Pulmonary artery endothelial cell (primary cell): ENCODE data around the gene CALML4. TPM values are rescaled to one million over a fixed set of nuclear protein-coding genes. Genes with fewer than 3 reads are reported as not detected.

Source experiments
- DNase-seq: peaks from one replicate; pipeline ENCODE4 v3.0.0-alpha.2; 2011; ENCODE audit warnings: low read depth, low spot score
- total RNA-seq: library from RNA; depleted of rRNA; stranded (reverse); fragments of >200 nt; gene quantifications from 2 replicates; pipeline ENCODE4 v1.2.3, GENCODE V29; 2014

The CALML4 gene
- total RNA-seq, 1 donor from 2014 or later = 3.0 TPM

DNA sequence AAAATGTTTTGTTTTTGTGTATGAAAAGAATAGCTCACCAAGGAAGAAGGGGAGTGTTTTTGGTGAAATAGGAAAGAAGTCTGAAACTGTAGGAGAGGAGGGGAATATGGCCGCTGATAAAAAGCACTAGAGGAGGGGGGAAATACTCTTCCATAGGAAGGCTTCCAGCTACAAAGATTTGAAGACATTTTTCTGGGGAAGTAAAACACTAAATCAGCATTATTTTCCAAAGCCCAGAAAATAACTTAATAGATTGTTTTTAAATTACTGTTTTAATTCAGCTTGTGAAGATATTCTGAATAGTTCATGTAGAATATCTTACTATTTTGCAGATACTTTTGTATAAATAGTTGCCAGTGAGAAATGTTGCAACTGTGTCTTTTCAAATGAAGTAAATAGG is 54.9 kb downstream of the CALML4 start:
- no peak for DNase-seq

DNA sequence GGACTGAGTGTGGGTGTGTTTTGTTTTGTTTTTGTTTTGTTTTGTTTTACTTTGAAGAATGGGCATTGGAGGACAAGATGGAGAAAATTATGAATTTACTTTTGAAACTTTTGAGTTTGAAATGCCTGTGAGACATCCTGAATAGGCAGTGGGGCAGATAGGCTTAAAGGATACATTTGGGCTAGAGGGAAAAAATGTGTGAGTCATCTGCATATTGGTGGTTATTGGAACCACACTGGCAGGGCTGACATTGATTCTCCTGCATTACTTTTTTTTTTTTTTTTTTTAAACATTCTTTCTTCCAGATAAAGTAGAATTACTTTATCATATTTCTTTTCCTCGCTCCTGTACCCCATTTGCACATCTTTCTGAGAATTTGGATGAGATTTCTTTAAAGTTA is 56.1 kb downstream of the CALML4 start:
- DNase-seq = no peak

DNA sequence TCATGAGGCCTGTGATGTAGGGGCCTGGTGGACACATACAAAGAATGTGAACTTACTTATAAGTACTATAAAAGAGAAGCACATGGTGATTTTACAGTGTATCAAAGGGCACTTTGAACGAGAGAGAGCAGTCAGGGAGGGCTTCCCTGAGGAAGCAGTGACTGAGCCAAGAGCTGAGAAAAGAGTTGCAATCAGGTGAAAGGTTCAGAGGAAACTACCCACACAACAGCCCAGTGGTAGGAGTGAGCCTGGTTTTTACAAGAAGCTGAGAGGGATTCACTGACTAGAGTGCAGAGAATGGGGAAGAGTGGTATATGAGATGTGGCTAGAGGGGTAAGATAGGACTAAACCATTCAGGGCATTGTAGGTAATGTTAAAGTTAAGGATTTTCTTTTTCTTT is 57.1 kb downstream of the CALML4 start:
- DNase-seq = no peak

DNA sequence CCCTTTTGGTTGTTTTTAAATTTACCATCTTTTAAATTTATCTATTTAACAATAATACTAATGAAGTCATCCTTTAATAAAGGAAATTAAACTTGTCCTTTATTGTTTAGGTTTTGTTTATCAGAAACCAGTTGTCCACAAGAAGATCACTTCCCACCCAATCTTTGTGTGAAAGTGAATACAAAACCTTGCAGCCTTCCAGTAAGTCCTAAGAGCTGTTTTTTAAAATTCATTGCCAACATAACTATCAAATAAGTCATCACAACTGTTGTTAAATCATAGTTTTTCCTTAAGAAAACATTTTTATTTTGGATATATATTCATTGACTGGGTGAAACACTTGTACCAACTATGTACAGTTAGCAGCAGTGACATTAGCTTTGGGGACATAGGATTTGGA is 59.4 kb downstream of the CALML4 start:
- DNase-seq = no peak

DNA sequence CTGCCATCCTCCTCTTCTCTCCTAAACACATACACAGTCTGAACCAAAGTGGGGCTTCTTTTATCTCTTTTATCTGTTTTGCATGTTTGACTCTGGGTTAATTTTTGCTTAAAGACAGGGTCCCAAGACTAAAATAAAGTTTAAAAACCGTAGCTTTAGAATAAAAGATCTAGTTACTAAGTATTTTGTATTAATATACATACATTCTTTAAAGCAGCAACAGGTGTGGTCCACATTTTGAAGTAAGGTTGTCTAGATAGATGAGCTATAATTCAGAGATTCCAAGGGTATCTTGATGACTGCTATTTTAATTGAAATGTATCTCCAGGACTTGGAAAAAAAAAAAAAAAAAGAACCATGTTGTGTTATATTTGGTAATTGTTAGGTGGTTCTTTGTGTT is 61.3 kb downstream of the CALML4 start:
- no peak for DNase-seq

DNA sequence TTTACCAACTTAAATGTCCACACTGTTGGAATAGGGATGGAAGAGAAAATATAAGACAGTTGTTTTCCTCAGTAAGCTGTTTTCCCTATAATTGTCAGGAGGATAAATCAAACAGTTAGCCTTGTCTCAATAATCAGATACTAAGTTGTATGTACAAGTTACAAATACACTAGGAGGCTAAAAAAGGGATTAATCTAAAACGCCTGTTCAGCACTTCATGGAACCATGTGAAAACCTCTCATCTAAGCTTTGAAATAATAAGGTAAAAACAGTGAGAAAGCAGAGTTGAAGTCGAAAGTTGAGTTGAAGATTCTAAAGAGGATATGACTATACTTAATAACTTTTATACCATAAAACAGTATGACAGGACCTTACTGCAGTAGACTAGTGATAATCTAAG is 62.0 kb downstream of the CALML4 start:
- no peak for DNase-seq

Other genes starting within 250 kb of the CALML4 start
- gene PIAS1, start 151.0 kb downstream of the CALML4 start, total RNA-seq = 8.1 and 13.8 TPM in 2 replicates
- gene CLN6, start 24.4 kb upstream of the CALML4 start, total RNA-seq = 13.2 and 16.6 TPM in 2 replicates
- gene FEM1B, start 72.4 kb upstream of the CALML4 start, total RNA-seq = 46.8 and 51.0 TPM in 2 replicates
- 0.20 and 0.39 TPM in 2 replicates for gene ITGA11, start 226.8 kb upstream of the CALML4 start, total RNA-seq